Nephron (organoid): ENCODE measurements around the gene COL4A6.

Experiments used
- H3K27ac Mint-ChIP-seq, 3 experiments: 2 replicates each; pipeline ENCODE4 v1.8.0; 2020; ENCODE audit warnings: mixed read lengths in 3 of 3, mild to moderate bottlenecking in 2 of 3, moderate library complexity in 1 of 3
- H3K27me3 Mint-ChIP-seq: 2 replicates; pipeline ENCODE4 v1.8.0; 2021; ENCODE audit warnings: low read depth, mild to moderate bottlenecking, moderate library complexity, mixed read lengths
- H3K36me3 Mint-ChIP-seq: 2 replicates; pipeline ENCODE4 v1.8.0; 2020; ENCODE audit warnings: low read depth, mixed read lengths
- H3K4me1 Mint-ChIP-seq: 2 replicates; pipeline ENCODE4 v1.8.0; 2020; ENCODE audit warnings: mixed read lengths
- H3K4me3 Mint-ChIP-seq, 3 experiments: 2 replicates each; pipeline ENCODE4 v1.8.0; 2020; ENCODE audit warnings: mild to moderate bottlenecking in 3 of 3, mixed read lengths in 3 of 3, moderate library complexity in 2 of 3
- H3K9me3 Mint-ChIP-seq: 2 replicates; pipeline ENCODE4 v1.8.0; 2020; ENCODE audit warnings: mixed read lengths
- TF ChIP-seq, protein P1 (sequence below), 3 experiments: fragments of 200-600 bp; sonication (generic); IDR thresholded peaks; one replicate each; pipeline ENCODE4 v1.5.0; 2021; ENCODE audit warnings: antibody characterized with exemption in 3 of 3; ENCODE audit not compliant: unreplicated experiment in 3 of 3

COL4A6 gene

DNA sequence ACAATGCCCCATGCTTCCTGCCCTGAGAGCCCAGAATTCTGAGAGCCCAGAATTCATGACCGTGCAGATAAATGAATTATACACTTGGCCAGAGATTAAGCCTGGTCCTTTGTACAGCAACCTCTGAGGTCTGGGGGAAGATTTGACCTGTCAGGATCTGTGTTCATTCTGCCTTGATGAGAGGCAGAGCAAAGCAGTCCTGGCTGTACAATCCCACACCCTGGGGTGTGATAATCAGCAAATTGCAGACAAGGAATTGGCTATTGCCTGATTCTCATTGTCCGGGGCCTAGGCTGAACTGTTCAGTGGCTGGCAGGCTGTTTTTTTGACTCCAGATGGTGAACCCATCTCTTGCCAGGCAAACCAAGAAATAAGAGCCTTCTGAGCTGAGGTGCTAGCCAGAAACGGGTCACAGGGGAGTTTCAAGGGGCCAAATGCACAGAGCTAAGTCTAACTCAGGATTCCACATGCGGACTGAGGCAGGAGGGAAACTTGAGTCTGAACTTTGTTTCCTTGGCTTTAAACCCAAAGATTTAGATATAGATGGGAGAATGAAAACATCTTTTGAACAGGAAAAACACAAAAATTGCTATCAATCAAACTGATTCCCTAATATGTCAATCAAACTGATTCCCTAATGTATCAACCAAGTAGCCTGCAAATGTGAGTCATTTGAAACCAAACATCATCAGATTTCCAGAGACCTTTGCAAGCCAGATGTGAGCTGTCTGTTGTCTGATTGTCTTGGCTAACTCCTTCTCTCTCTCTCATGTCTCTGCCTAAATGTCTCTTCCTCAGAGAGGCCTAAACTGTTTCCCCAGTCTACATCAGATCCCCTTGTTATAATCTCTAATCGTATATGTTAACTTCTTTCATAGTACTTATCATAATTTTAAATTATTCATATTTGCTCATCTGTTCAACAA lies 187.3 kb downstream of the COL4A6 start:
- H3K9me3 Mint-ChIP-seq, result peaks cover 9% of the 10 kb centered on the region
- TF ChIP-seq, protein P1, sequence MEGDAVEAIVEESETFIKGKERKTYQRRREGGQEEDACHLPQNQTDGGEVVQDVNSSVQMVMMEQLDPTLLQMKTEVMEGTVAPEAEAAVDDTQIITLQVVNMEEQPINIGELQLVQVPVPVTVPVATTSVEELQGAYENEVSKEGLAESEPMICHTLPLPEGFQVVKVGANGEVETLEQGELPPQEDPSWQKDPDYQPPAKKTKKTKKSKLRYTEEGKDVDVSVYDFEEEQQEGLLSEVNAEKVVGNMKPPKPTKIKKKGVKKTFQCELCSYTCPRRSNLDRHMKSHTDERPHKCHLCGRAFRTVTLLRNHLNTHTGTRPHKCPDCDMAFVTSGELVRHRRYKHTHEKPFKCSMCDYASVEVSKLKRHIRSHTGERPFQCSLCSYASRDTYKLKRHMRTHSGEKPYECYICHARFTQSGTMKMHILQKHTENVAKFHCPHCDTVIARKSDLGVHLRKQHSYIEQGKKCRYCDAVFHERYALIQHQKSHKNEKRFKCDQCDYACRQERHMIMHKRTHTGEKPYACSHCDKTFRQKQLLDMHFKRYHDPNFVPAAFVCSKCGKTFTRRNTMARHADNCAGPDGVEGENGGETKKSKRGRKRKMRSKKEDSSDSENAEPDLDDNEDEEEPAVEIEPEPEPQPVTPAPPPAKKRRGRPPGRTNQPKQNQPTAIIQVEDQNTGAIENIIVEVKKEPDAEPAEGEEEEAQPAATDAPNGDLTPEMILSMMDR (IDR thresholded peaks at IDR 0.05; ENCODE audit: unreplicated experiment in 3 of 3), result no peak
- H3K27ac Mint-ChIP-seq, result peak overlapping the region; percentile 86 to 94 (median 93)
- no peak overlapping the region for H3K4me3 Mint-ChIP-seq
- no peaks in the 10 kb centered on the region for H3K36me3 Mint-ChIP-seq
- no peaks in the 10 kb centered on the region for H3K27me3 Mint-ChIP-seq
- H3K4me1 Mint-ChIP-seq, result peaks cover 27% of the 10 kb centered on the region

DNA sequence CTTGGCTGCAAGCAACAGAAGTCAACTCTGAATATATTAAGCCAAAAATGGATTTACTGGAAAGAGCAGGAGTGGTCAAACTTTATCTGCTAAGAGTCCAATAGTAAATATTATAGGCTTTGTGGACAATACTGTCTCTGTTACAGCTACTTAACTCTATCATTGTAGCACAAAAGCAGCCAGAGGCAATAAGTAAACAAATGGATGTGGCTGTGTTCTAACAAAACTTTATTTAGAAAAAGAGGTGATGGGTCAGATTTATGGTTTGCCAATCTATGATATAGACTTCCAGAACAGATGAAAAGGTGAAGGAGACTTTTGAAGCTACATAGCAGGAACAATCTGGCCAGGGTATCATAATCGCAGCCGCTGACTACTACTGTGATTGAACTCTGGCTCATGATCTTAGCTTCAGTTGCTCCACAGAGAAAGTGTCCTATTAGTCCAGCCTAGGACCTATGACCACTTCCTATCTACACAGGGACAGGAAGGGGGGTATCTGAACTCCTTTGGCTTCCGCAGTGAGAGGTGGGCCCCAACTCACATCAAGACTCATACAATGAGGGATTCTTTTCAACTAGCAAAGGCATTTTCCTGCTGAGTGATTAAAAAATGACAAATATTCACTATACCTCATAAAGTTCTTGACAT lies 191.8 kb downstream of the COL4A6 start:
- H3K4me1 Mint-ChIP-seq, result peaks cover 21% of the 10 kb centered on the region
- H3K4me3 Mint-ChIP-seq, result no peak overlapping the region

DNA sequence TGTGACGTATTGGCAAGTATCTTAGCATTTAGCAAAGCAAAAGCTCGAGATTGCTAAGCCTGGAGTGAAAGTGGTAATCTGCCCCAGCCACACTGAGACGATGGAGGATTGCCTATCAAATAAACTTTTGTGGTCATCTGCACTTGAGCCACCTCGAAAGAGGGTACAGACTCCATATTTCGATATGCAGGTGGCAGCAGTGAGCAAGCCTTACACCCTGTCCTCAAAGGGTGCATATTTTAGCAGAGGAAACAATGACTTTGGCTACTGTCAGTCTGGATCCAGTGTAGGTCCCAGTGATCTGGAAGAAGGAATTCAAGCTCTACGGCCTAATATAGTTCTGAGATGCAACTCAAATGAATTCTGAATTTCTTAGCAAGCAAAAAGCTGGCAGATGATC lies 192.8 kb downstream of the COL4A6 start:
- no peaks in the 10 kb centered on the region for H3K27me3 Mint-ChIP-seq
- H3K36me3 Mint-ChIP-seq, result no peaks in the 10 kb centered on the region
- H3K4me3 Mint-ChIP-seq, result no peak overlapping the region
- TF ChIP-seq, protein P1 (IDR thresholded peaks at IDR 0.05; ENCODE audit: unreplicated experiment in 3 of 3), result no peak
- H3K9me3 Mint-ChIP-seq, result no peaks in the 10 kb centered on the region
- H3K4me1 Mint-ChIP-seq, result peaks cover 11% of the 10 kb centered on the region
- no peak overlapping the region for H3K27ac Mint-ChIP-seq

More for the DNA sequence above, 191.8 kb downstream of the COL4A6 start:
- Mint-ChIP-seq H3K27me3 (no peaks in the 10 kb centered on the region), H3K36me3 (no peaks in the 10 kb centered on the region), H3K9me3 (no peaks in the 10 kb centered on the region), H3K27ac (no peak overlapping the region)
- TF ChIP-seq, protein P1 (IDR thresholded peaks at IDR 0.05; ENCODE audit: unreplicated experiment in 3 of 3), result no peak

DNA sequence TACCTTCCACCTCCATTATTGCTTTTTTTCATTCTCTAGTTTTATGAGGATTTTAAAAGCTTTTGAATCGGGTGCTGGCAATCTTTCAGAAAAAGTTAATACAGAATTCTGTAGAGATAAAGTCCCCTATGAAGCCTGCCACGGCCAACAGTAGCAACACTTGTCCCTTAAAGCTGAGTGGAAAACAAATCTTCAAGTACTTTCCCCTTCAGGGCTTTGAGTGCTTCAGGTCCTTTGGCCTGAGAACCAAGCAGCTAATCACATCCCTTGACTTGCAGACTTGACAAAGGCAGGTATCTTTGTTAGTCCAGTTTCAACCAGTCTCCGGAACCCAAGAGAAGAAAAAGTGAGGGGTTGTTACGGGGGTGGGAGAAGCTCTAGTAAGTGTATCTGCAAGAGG lies 202.2 kb downstream of the COL4A6 start:
- no peaks in the 10 kb centered on the region for H3K36me3 Mint-ChIP-seq

DNA sequence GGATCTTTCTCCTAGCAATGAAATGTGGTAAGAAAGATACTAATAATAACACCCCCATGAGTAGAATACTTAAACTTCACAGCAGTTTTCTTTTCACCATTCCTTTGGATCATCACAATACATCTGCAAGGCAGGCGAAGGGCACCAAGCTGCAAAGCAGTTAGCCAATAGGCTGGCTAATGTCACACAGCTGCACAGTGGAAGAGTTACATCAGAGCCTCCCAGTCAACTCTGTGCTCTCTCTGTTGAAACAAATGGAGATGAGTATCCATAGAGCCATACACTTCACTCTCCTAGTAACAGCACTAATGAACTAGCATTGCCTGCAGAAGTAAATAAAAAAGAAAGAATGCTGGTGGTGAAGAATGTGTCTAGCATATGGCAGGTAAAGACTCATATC lies 207.6 kb downstream of the COL4A6 start:
- H3K4me3 Mint-ChIP-seq, result no peak overlapping the region
- H3K9me3 Mint-ChIP-seq, result no peaks in the 10 kb centered on the region
- no peak overlapping the region for H3K27ac Mint-ChIP-seq
- no peaks in the 10 kb centered on the region for H3K27me3 Mint-ChIP-seq
- TF ChIP-seq, protein P1 (IDR thresholded peaks at IDR 0.05; ENCODE audit: unreplicated experiment in 3 of 3), result no peak
- H3K36me3 Mint-ChIP-seq, result no peaks in the 10 kb centered on the region
- peaks cover 6% of the 10 kb centered on the region for H3K4me1 Mint-ChIP-seq

More for the DNA sequence above, 202.2 kb downstream of the COL4A6 start:
- Mint-ChIP-seq H3K27ac (no peak overlapping the region), H3K4me1 (no peaks in the 10 kb centered on the region), H3K9me3 (no peaks in the 10 kb centered on the region), H3K4me3 (no peak overlapping the region), H3K27me3 (peaks cover 6% of the 10 kb centered on the region)
- TF ChIP-seq, protein P1 (IDR thresholded peaks at IDR 0.05; ENCODE audit: unreplicated experiment in 3 of 3), result no peak
